LHCN-M2 (cell line): ENCODE measurements around the gene PTTG1IP. TPM values are rescaled to one million over a fixed set of nuclear protein-coding genes. Genes with fewer than 3 reads are reported as not detected.
"Not testable (repeated sequence)": the region's sequence is repeated elsewhere in the genome, so short reads cannot be mapped to it uniquely, and the experiment has no call there.

Experiments used
- DNase-seq: peaks from one replicate; pipeline ENCODE4 v3.0.0-alpha.2; 2012; ENCODE audit warnings: low read depth
- total RNA-seq: library from RNA; depleted of rRNA; stranded (reverse); fragments of >200 nt; gene quantifications from 2 replicates; pipeline ENCODE4 v1.2.3, GENCODE V29; 2014

PTTG1IP gene
- total RNA-seq, 1 experiment from 2014 or later, result 531 TPM

DNA sequence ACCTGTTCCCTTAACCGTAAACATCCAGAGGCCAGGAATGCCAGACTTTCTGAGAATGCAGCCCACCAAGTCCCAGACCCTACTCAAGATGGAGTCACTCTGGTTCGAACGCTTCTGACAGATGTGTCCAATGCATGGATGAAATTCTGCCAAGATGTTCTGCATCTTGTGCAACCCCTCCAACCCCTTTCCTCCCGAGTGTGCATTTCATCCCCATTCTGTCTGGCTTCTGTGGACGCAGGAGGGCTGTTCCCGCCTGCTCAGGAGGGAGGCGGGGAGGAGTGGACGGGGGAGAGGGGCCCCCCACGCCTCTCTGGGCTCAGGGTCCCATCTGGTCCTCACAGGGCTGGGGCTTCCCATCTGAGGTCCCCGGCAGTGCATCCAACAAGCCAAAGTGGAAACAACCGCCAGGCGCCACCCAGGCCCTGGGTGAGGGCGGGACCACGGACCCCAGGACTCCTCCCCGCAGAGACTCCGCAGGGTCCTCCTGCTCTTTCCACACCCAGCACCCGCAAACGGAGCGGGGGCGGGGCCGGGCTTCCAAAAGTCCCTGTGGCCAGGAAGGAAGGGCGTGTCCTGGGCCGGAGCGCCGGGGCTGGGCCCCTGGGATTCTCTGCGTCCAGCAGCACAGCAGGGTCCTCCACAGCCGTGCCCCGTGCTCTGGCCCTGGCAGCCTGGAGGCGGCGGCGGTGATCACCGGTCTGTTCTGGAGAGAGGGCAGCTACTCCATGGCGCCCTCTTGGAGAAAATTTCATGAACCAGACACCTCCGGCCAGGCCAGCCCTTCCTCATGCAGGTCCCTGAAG, 27.9 kb downstream of the PTTG1IP start:
- peak; percentile 69 for DNase-seq

DNA sequence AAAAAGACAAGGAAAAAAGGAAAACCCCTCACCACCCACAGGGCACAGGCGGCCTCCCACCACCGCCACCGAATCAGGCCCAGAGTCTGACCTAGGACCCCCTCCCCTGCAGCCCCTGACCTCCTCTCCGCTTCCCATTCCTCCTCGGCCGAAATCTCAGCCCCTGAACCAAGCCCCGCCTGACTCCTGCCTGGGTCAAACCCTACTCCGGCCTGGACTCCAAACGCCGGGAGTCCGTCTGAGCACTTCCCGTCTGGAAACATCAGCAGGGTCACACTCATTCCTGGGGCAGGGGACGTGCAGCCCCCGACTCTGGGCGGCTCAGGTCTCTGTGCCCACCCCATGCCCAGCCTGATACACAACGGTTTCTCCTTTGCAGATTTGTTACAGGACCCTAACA, 29.2 kb downstream of the PTTG1IP start:
- no peak for DNase-seq

DNA sequence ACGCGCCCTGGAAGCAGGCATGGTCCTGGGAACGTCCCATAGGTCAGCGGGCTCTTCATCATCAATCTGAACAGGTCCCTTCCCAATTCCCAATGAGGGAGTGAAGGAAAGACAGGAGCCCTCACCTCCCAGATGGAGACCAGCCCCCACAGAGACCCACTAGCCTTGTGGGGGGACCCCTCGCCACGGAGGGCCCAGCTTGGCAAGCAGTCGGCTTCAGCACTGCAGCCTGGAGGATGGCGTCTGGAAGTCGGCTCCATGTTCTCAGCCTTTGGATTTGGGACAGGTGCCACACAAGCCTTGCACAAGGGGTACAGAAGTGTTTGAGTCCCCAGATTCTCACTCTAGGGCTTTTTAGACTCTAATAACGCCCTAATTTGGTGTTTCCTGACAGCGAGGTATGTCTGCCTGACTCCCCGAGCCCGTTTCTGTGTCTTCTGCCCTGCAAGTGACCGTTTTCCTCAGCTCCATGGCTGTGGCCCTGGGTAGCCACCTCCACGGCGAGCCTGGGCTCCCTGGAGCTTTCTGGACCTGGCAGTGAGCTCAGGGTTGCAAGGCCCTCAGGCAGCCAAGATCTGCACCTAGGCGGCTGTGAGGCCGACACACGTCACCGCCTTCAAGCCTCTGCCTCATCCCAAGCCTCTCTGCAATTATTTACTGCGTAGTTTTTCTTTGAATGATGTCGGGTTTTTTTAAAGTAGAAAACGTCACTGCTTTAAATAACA, 30.6 kb downstream of the PTTG1IP start:
- no peak for DNase-seq

DNA sequence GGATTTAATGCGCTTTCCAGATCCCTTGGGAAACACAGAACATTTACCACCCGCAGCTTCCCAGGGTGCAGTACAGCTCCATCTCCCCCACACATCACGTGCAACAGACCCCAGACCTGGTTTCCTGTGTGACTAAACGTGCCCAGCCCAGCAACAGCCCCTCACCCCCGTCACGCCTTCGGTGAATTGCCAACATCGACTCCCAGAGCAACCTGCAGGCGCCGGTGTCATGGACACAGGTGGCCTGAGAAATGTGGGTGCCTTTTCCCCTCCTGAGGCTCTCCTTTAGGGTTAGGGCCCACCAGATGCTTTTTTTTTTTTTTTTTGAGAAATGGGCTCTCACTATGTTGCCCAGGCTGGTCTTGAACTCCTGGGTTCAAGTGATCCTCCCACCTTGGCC, 31.4 kb downstream of the PTTG1IP start:
- DNase-seq, result no peak

DNA sequence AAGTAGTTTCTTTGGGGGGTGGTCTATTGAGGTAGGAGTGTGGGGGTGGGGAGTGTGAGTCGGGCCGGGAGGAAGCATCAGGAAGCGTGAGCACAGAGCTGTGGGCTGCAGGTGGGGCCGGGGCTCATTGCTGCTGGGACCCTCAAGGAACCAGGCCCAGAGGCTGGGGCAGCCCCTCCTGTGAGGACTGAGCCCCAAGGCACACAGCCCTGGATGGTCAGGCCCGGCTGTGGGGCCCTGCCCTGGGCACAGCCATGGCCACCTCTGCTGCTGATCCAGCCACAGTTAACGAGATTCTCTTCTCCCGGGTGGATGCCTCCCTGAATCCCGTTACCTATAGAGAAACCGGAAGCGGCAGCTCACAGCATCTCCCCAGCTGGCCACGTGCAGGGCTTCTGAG, 32.7 kb downstream of the PTTG1IP start:
- no peak for DNase-seq

DNA sequence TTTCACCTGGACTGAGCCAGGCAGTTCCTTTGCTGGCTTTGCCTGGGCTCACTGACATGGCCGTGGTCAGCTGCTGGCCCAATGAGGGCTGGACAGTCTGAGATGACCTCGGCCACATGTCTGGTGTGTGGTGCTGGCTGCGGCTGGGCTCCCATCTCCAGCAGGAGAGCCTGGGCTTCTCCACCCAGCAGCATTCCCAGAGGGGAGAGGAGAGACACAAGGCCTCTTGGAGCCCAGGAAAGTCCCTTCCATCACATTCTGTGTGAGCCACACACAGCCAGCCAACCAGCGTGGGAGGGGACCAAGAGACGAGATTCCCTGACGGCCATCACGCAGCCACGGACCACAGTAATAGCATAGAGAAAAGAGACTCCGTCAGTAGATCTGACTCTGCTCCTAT, 34.5 kb downstream of the PTTG1IP start:
- DNase-seq, result no peak

DNA sequence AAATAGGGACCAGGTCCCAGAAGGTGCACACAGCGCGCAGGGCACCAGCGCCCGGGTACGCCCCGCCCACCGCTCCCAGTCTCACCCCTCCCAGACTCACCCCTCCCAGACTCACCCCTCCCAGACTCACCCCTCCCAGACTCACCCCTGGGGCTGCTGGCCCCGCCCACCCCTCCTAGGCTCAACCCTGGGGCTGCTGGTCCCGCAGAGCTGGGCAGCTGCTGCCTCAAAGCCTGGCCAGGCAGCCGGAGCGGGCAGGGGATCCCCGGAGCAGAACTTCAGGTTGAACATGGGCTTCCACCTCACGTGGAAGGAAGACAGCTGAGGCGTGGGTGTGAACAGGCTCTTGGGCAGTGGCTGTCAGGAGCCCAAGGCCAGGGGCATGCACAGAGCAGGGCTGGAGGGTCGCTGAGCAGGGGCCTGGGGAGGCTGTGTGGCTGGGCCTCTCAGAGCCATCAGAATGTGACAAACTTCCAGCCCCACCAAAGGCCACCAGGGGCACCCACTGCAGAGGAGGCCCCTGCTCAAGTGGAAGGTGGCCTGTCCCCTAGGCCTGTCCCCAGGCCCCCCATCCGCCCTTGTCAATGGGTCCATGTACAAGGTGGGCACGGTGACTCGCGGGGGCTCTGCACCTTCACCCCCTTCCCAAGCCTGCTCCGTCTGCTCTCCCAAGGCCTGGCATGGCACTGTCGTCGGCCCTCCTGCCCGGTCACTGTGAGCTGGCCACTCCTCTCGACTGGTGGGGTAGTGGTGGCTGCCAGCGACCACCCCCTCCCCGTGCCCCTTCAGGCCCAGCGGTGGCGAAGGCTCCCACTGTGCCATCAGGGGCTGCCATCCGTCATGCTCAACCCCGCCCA, 35.2 kb downstream of the PTTG1IP start:
- no peak for DNase-seq

DNA sequence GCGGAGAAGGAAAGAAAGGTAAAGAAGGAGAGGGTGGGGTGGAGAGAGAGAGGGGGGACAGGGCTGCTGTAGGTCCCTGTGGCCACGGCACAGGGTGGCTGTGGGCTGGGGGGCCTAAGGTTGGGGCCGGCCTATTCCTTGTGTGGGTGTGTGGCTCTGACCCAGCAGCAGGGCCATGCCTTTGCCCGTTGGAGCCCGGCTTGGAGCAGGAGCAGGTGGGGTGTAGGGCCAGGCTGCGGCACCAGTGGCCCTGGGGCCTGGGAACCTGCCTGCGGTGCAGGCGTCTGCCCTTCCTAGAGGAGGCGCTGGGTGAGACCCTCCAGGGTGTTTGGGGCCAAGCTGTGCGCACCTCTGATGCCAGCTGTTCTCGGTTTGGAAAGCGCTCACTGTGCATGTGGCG, 36.0 kb downstream of the PTTG1IP start:
- DNase-seq, result no peak

DNA sequence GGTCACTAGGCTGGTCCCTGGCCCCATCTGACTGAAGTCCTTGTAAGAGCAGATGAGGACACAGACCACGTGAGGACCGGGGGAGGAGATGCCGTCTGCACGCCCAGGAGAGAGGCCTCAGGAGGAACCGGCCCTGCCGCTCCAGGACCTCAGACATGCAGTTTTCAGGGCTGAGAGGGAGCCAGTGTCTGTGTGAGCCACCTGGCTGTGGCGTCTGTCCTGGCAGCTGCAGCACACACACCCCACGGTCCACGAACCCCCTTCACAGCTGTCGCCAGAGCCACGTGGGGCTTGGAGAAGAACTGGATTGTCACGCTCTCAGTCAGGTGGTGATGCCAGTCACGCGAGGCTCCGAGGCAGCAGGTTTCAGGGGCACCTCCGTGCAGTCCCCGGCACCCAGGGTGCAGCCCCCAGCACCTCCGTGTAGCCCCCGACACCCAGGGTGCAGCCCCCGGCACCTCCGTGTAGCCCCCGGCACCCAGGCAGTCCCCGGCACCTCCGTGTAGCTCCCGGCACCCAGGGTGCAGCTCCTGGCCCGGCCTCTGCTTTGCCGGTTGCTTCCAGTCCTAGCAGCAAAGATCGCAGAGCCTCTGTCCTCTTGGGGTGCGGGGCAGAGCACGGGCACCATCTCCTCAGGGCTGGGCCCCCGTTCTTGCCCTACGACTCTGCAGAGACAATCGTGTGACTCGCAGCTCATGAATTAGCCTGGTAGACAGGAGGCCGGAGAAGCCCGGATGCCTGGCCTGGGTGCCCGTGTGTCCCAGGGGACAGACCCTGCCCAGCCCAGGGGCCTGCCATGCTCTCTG, 36.6 kb downstream of the PTTG1IP start:
- DNase-seq, result peak; percentile 79

DNA sequence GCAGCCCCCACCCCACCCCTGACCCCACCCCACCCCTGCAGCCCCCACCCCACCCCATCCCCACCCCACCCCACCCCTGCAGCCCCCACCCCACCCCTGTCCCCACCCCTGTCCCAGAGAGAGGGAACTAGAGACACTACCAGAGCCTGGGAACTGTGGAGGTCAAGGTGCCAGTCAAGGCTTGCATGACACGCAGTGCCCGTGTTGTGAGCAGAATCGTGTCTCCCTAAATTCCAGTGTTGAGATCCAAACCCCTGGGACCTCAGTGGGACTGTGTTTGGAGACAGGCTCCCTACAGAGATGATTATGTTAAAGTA, 37.2 kb downstream of the PTTG1IP start:
- no peak for DNase-seq

DNA sequence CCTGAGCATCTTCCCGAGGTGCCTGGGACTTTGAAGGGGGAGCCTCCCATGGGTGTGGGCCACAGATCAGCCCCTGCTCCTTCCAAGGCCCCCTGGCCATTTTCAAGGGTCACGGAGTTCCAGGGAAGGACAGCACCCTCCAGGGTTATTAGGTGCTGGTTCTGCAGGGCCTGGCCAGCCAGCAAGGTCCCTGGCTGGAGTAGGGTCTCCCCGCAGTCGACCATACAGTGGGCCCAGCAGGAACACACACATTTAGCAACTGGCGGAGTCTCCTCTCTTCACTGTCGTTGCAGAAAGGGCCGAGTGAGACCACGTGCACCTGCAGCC, 37.9 kb downstream of the PTTG1IP start:
- no peak for DNase-seq

DNA sequence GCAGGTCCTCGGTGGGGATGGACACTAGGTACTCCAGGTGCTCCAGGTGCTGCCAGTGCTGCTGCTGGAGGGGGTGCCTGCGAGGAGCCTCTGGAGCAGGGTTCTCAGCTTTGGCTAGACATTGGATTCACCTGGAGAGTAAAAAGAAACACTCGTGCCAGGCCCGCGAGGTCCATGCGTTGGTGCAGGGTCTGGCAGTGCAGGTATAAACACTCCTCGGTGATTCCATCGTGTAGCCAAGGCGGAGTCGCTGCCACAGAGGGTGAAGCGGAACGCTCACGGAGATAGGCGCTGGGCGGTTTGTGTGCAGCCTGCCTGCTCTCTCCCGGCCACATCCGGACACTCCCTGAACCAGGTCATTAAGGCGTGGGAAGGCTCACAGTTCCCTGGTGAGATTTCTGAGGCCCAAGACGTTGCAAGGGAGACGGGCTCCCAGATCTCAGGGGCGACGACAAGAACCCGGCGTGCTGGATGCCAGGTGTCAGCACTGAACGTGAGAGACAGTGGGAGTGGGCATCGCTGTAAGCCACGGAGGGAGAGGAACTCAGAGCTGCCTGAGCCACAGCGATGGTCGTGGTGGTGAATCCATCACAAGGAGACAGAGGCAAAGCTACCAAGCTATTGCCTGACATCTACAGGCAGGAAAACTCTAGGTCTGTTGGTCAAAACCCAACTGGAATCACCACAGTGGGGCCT, 38.4 kb downstream of the PTTG1IP start:
- DNase-seq, result no peak

DNA sequence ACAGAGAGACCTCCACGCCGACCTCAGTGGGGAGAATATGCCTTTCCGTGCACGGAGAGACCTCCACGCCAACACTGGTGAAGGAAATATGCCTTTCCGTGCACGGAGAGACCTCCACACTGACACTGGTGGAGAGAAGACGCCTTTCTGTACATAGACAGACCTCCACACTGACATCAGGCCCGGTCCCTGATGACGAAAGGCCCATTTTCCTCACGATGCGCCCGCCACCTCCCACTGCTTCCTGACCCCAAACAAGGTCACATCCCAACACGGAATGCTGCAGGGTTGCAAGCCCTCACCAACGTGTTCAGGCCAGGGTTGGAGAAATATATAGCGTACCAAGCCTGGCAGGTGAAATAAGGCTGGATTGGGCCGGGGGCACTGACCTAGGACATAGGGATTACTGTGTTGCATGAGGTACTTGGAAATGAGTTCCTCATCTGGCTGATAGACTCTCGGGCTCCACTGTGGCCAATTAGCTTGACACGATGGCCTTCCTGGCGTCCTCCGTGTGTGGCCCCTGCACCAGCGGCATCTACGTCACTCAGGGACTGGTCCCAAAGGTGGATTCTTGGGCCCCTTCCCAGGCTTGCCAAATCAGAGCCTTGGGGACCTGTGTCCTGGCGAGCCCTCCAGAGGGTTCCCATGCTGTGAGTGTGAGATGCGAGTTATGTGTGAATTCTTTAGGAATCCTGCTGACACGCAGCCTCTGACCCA, 39.1 kb downstream of the PTTG1IP start:
- no peak for DNase-seq

DNA sequence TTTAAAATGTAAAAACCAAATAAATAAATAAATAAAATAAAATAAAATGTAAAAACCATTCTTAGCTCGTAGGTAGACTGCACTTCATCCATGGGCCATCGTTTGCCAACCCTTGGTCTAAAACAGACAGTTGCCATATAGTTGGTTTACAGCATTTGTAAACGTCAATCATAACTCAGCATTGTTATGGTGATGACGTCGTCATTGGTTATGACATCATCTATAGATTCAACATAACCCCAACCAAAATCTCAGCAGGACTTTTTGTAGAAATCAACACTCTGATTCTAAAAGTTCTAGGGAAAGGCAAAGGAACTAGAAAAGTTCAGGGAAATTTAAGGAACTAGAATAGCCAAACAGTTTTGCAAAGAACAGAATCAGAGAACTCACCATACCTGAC, 39.8 kb downstream of the PTTG1IP start:
- DNase-seq, result no peak

DNA sequence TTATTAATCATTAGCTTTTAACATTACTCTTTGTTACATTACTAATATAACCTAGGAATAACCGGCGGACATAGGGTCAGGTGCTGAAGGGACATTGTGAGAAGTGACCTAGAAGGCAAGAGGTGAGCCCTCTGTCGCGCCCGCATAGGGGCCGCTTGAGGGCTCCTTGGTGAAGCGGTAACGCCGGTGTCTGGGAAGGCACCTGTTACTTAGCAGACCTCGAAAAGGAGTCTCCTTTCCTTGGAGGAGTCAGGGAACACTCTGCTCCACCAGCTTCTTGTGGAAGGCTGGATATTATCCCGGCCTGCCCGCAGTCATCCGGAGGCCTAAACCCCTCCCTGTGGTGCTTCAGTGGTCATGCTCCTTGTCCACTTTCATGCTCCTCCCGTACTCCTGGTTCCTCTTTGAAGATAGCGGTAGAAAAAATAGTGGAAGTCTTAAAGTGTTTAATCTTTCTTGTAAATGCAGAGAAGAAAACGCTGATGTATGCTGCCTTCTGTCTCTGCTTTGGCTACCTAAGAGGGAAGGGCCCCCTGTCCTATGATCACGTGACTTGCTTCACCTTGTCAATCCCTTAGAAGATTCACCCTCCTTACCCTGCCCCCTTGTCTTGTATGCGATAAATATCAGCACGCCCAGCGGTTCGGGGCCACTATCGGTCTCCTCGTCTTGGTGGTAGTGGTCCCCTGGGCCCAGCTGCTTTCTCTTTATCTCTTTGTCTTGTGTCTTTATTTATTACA, 40.8 kb downstream of the PTTG1IP start:
- DNase-seq, result not testable (repeated sequence)

DNA sequence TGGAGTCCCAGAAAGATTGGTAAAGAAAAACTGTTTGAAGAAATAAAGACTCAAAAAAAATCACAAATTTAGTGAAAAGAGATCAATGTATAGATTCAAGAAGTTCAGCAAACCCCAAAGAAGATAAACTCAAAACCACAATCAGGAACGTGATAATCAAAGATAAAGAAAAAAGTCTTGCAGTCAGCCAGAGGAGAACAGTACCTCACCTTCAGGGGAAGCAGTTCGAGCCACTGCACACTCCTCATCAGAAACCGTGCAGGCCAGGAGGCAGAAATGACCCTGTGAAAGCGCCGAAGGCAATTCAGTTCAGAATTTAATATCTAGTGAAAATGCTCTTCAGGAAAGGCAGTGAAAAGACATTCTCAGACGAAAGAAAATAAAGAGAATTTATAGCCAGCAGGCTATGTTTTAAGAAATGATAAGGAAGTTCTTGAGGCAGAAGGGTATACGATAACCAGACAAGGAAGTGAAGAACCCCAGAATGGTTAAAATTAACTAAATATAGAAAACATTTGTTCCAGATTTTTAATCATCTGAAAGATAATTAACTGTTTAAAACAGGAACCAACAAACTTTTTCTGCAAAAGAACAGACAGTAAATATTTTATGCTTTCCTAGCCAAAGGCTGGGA, 42.1 kb downstream of the PTTG1IP start:
- DNase-seq, result no peak

DNA sequence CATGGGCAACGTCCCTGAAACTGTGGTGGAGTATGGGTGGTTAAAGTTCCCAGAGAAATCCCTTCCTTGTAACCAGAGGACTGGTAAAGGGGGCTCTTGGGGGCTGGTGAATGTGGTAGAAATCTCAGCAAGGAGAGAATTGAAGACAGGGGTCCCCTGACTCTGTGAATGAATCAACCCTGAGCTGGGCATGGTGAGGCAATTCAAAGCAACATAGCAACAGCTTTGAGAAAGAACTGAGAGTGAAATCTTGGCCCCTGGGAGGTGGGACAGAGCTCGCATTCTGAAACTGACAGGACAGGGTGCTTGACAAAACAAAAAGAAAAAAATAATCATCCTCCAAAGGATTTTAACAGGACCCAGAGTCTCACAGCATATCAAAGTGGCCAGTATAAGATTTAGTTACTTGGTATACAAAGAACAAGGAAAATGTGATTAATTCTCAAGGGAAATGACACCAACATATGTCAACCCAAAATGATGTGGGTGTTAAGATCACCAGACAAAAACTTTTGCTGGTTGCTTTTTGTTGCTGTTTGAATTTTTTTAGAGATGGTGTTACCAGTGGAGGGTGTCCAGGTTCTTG, 43.9 kb downstream of the PTTG1IP start:
- DNase-seq, result no peak

DNA sequence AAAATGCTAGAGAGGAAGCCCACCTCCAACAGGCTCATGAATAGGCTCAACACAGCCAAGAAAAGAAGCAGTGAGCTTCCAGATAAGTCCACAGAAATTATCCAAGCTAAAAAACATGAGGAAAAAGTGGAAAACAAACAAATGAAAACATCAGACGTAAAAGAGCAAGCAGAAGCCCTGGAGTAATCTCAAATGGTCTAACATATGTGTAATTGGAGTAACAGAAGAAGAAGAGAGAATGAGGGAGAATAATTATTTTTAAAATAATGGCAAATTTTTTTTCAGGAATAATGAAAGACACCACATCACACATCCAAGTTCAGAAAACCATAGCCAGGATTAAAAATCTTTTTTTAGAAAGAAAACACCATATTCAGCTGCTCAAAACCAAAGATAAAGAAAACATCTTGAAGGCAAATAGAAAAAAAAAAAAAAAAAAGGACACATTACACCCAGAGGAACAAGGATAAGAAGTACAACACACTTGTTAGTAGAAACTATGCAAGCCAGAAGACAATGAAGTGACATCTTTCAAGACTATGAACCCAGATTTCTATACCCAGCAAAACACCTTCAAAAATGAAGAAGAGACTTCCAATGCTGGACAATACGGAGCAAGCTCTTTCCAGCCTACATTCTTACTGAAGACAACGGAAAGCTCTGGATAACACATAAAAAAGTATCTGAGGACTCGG, 45.0 kb downstream of the PTTG1IP start:
- DNase-seq, result no peak
